GM23338 (cell line): ENCODE measurements around the gene RAD51B. TPM values are rescaled to one million over a fixed set of nuclear protein-coding genes. Genes with fewer than 3 reads are reported as not detected.

Experiments used
- ATAC-seq: fragments of 200-7000 bp; cut with Tn5 transposase; 3 replicates; pipeline ENCODE4 v1.9.1; 2020
- DNase-seq: peaks from one replicate; pipeline ENCODE4 v3.0.0-alpha.2; 2015; ENCODE audit warnings: low spot score
- H2AFZ ChIP-seq: fragments of 200-600 bp; sonication (generic); 2 replicates; pipeline ENCODE4 v1.8.0; 2016; ENCODE audit warnings: antibody characterized with exemption, mild to moderate bottlenecking, moderate library complexity
- H3F3A ChIP-seq: fragments of 200-600 bp; sonication (generic); replicated peaks from 2 replicates; pipeline ENCODE4 v1.8.0; 2017; ENCODE audit warnings: antibody characterized with exemption, mixed run types, low read depth
- H3K27ac ChIP-seq: fragments of 200-600 bp; sonication (generic); 2 replicates; pipeline ENCODE4 v1.6.1; 2016; ENCODE audit warnings: low read depth
- H3K27me3 ChIP-seq: fragments of 200-600 bp; sonication (generic); 2 replicates; pipeline ENCODE4 v1.8.0; 2016; ENCODE audit warnings: mild to moderate bottlenecking, mixed run types, moderate library complexity; ENCODE audit not compliant: insufficient read depth
- H3K36me3 ChIP-seq: fragments of 200-600 bp; sonication (generic); 2 replicates; pipeline ENCODE4 v1.8.0; 2016; ENCODE audit warnings: mild to moderate bottlenecking; ENCODE audit not compliant: insufficient read depth
- H3K4me1 ChIP-seq: fragments of 200-600 bp; sonication (generic); 2 replicates; pipeline ENCODE4 v1.8.0; 2016; ENCODE audit warnings: mild to moderate bottlenecking, moderate library complexity; ENCODE audit not compliant: insufficient read depth
- H3K4me2 ChIP-seq: fragments of 200-600 bp; sonication (generic); 2 replicates; pipeline ENCODE4 v1.7.1; 2017; ENCODE audit warnings: mixed run types
- H3K4me3 ChIP-seq: fragments of 200-600 bp; sonication (generic); 2 replicates; pipeline ENCODE4 v1.6.1; 2016; ENCODE audit warnings: mixed run types
- H3K79me2 ChIP-seq: fragments of 200-600 bp; sonication (generic); replicated peaks from 2 replicates; pipeline ENCODE4 v1.8.0; 2017; ENCODE audit warnings: mild to moderate bottlenecking; ENCODE audit not compliant: insufficient read depth
- H3K9me2 ChIP-seq: fragments of 200-600 bp; sonication (generic); 2 replicates; pipeline ENCODE4 v1.8.0; 2017; ENCODE audit not compliant: insufficient read depth
- H4K20me1 ChIP-seq: fragments of 200-600 bp; sonication (generic); replicated peaks from 2 replicates; pipeline ENCODE4 v1.8.0; 2017; ENCODE audit warnings: mild to moderate bottlenecking; ENCODE audit not compliant: insufficient read depth
- H3K27ac Mint-ChIP-seq: 2 replicates; pipeline ENCODE4 v1.8.0; 2020; ENCODE audit warnings: inconsistent platforms, mild to moderate bottlenecking, moderate library complexity, mixed read lengths
- H3K27me3 Mint-ChIP-seq: 3 replicates; pipeline ENCODE4 v1.8.0; 2022; ENCODE audit warnings: low read depth, mild to moderate bottlenecking, moderate library complexity, mixed read lengths, inconsistent platforms; ENCODE audit not compliant: insufficient read depth, poor library complexity
- H3K36me3 Mint-ChIP-seq: 3 replicates; pipeline ENCODE4 v1.8.0; 2021; ENCODE audit warnings: low read depth, mild to moderate bottlenecking, inconsistent platforms, moderate library complexity, mixed read lengths
- H3K4me1 Mint-ChIP-seq: 3 replicates; pipeline ENCODE4 v1.8.0; 2020; ENCODE audit warnings: mild to moderate bottlenecking, inconsistent platforms, mixed read lengths
- H3K4me3 Mint-ChIP-seq: 3 replicates; pipeline ENCODE4 v1.8.0; 2021; ENCODE audit warnings: moderate library complexity, mild to moderate bottlenecking, inconsistent platforms, mixed read lengths
- H3K9me3 Mint-ChIP-seq: 3 replicates; pipeline ENCODE4 v1.8.0; 2020; ENCODE audit warnings: moderate library complexity, mild to moderate bottlenecking, inconsistent platforms, mixed read lengths
- CREB1 ChIP-seq: fragments of 250-450 bp; sonication (Bioruptor Pico); IDR thresholded peaks from 2 replicates; pipeline ENCODE4 v1.5.0; 2020; ENCODE audit warnings: low read depth, mild to moderate bottlenecking, moderate library complexity
- CTCF ChIP-seq, 2 experiments: fragments of 200-600 bp in 1 of 2; sonication (generic) in 1 of 2; conservative IDR thresholded peaks; 2 replicates each; pipeline versions ENCODE4 v1.5.1 to v1.6.1; 2016 to 2017; ENCODE audit warnings: antibody characterized with exemption in 2 of 2, low read depth in 2 of 2, mild to moderate bottlenecking in 2 of 2, moderate library complexity in 1 of 2
- ETS1 ChIP-seq: IDR thresholded peaks from 2 replicates; pipeline ENCODE4 v1.6.1; 2016; ENCODE audit warnings: antibody characterized with exemption
- EZH2 ChIP-seq: fragments of 200-600 bp; sonication (generic); IDR thresholded peaks from one replicate; pipeline ENCODE4 v1.8.0; 2017; ENCODE audit warnings: antibody characterized with exemption, mild to moderate bottlenecking, low read depth; ENCODE audit not compliant: unreplicated experiment
- EZH2phosphoT487 ChIP-seq: fragments of 200-600 bp; sonication (generic); IDR thresholded peaks from one replicate; pipeline ENCODE4 v1.8.1; 2018; ENCODE audit warnings: antibody characterized with exemption; ENCODE audit not compliant: unreplicated experiment
- JUNB ChIP-seq: IDR thresholded peaks from one replicate; pipeline ENCODE4 v1.6.1; 2016; ENCODE audit warnings: antibody characterized with exemption; ENCODE audit not compliant: unreplicated experiment
- NANOG ChIP-seq: IDR thresholded peaks from 2 replicates; pipeline ENCODE4 v1.6.1; 2016; ENCODE audit warnings: antibody characterized with exemption, borderline replicate concordance
- POLR2AphosphoS5 ChIP-seq: IDR thresholded peaks from 2 replicates; pipeline ENCODE4 v1.6.1; 2016; ENCODE audit warnings: antibody characterized with exemption, low read depth
- REST ChIP-seq: IDR thresholded peaks from one replicate; pipeline ENCODE4 v1.6.1; 2018; ENCODE audit warnings: antibody characterized with exemption; ENCODE audit not compliant: unreplicated experiment
- STAT1 ChIP-seq: IDR thresholded peaks from one replicate; pipeline ENCODE4 v1.6.1; 2016; ENCODE audit warnings: antibody characterized with exemption; ENCODE audit not compliant: unreplicated experiment
- ZNF114 ChIP-seq: fragments of 250-450 bp; sonication (Bioruptor Pico); IDR thresholded peaks from 2 replicates; pipeline ENCODE4 v1.5.0; 2020; ENCODE audit warnings: mild to moderate bottlenecking, moderate library complexity
- ZNF331 ChIP-seq: fragments of 250-450 bp; sonication (Bioruptor Pico); IDR thresholded peaks from 2 replicates; pipeline ENCODE4 v1.5.0; 2020; ENCODE audit warnings: low read depth, mild to moderate bottlenecking, moderate library complexity
- ZNF462 ChIP-seq: fragments of 250-450 bp; sonication (Bioruptor Pico); IDR thresholded peaks from 2 replicates; pipeline ENCODE4 v1.5.0; 2020; ENCODE audit warnings: mild to moderate bottlenecking, moderate library complexity
- polyA plus RNA-seq: library from polyadenylated mRNA; unstranded; fragments of >200 nt; fragmentation: Nextera tagmentation; extraction: Ambion mirVana; gene quantifications from 2 replicates; pipeline ENCODE4 v1.2.1, GENCODE V29; 2016
- total RNA-seq: library from RNA; depleted of rRNA; stranded (reverse); fragments of >200 nt; shearing (Covaris generic); gene quantifications from 2 replicates; pipeline ENCODE4 v1.2.3, GENCODE V29; 2014

The RAD51B gene
- total and polyA plus RNA-seq, 2 experiments from 2014 or later: 15.7 to 29.1 TPM

GRCh38 chr14:68711561-68712309 lies 892.2 kb downstream of the RAD51B start:
- no peaks in the 10 kb centered on the region for H3F3A ChIP-seq
- H3K4me1 ChIP-seq: no peaks in the 10 kb centered on the region
- H2AFZ ChIP-seq: no peak overlapping the region
- no peaks in the 10 kb centered on the region for H4K20me1 ChIP-seq
- TF ChIP-seq CTCF (conservative IDR thresholded peaks at IDR 0.05; ENCODE audit: low read depth in 2 of 2) (no peak), EZH2phosphoT487 (no peak), POLR2AphosphoS5 (no peak), ZNF462 (CRISPR knock-in tag) (no peak), REST (no peak), EZH2 (no peak), ETS1 (no peak), ZNF114 (CRISPR knock-in tag) (no peak), ZNF331 (CRISPR knock-in tag) (no peak), NANOG (no peak), STAT1 (no peak), JUNB (no peak), CREB1 (no peak)
- H3K4me3 Mint-ChIP-seq: no peak overlapping the region
- no peak overlapping the region for H3K27ac ChIP-seq
- no peaks in the 10 kb centered on the region for H3K36me3 ChIP-seq
- H3K36me3 Mint-ChIP-seq: no peaks in the 10 kb centered on the region
- no peaks in the 10 kb centered on the region for H3K79me2 ChIP-seq
- no peaks in the 10 kb centered on the region for H3K27me3 ChIP-seq
- DNase-seq (no peak), ATAC-seq (no peak)
- H3K9me3 Mint-ChIP-seq: no peaks in the 10 kb centered on the region
- no peak overlapping the region for H3K4me3 ChIP-seq
- H3K9me2 ChIP-seq: peaks cover 16% of the 10 kb centered on the region
- H3K4me2 ChIP-seq: no peak overlapping the region
- H3K27me3 Mint-ChIP-seq: peaks cover 3% of the 10 kb centered on the region
- H3K4me1 Mint-ChIP-seq: no peaks in the 10 kb centered on the region
- no peak overlapping the region for H3K27ac Mint-ChIP-seq
